ENCODE measurements around the gene CXCL10. TPM values are rescaled to one million over a fixed set of nuclear protein-coding genes. Genes with fewer than 3 reads are reported as not detected.

The CXCL10 gene
- 1 to 10 TPM; 1.3 to 1.5 TPM for total RNA-seq

DNA sequence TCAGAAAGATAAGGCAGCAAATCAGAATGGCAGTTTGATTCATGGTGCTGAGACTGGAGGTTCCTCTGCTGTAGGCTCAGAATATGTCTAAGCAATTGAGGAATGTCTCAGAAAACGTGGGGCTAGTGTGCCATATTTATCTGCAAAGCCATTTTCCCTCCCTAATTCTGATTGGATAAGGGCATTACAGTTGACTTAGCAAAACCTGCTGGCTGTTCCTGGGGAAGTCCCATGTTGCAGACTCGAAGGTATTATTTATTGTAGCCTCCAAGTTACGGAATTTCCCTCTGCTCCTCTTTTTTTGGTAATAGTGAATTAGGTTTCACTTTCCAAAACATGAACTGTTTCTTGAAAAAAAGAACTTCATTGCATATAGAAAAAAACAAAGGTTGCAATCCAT lies at the start of gene CXCL10:
Gene CXCL10, minus strand, starts transcription at position 109 of the 400 bp plus-strand sequence. Its CDS starts 66 bp downstream, at position 43.
- Mint-ChIP-seq H3K9me3 (no peaks in the 10 kb centered on the region), H3K27me3 (peaks cover 2% of the 10 kb centered on the region), H3K36me3 (ENCODE audit: low read depth) (no peaks in the 10 kb centered on the region), H3K4me1 (peaks cover 32% of the 10 kb centered on the region), H3K27ac (no peak within 1 kb of the TSS), H3K4me3 (no peak within 1 kb of the TSS)
- POLR2A ChIA-PET, result interaction anchor here (0.7 kb wide), 1 partner anchor 82 kb away, joined by 3 read pairs; the partner anchor contains the start of gene NAAA
- CTCF ChIA-PET, result interaction anchor here (1.7 kb wide), 1 partner anchor 27 kb away, joined by 6 read pairs; no protein-coding TSS in a partner anchor
- DNase-seq, result no peak

DNA sequence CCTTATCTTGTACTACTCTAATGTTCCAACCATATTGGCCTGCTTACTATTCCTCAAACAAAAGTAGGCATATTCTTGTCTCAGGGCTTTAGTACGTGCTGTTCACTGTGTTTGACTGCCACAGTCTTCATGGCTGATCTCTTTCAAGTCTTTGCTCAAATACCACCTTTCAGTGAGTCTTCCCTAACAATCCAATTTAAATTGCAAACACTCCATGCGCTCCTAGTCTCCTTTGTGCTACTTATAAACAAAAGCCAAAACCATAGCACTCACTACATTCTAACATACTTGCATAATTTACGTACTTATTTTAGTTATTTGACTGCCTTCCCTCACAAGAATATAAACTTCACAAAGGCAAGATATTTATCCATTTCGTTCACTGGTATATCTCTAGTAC lies 49.5 kb upstream of the CXCL10 start:
- Mint-ChIP-seq H3K36me3 (ENCODE audit: low read depth) (no peaks in the 10 kb centered on the region), H3K4me1 (peaks cover 1% of the 10 kb centered on the region), H3K9me3 (no peaks in the 10 kb centered on the region), H3K27ac (no peak overlapping the region), H3K27me3 (no peaks in the 10 kb centered on the region), H3K4me3 (no peak overlapping the region)
- CTCF ChIA-PET, result no interaction called here
- DNase-seq, result no peak
- POLR2A ChIA-PET, result no interaction called here

DNA sequence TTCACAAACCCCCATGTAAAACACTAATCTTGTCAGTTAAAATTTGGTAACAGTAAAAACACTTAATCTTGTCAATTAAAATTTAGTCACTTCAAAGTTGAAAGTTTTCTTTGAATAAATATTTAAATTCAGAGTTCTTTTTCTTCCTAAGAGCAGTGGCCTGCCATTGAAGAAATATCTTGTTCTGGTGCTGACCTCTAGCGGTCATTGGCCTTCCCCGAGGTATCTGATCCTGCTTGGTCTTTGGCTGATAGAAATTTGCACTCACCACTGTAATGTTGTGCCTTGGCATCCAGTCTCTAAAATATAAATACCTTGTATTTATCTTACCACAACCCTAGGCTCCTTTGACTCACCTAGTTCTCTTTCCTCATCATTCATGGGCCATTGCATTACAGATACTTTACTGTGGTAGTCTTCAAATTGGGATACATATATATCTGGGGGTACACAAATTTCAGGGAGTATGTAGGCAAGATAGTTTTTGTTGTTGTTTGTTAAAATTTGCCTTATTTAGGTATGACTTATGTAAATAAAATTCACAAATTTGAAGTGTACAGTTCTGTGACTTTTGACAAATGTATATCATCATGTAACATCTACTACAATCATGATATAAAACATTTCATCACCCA lies 44.5 kb upstream of the CXCL10 start:
- Mint-ChIP-seq H3K4me3 (no peak overlapping the region), H3K36me3 (ENCODE audit: low read depth) (no peaks in the 10 kb centered on the region)

DNA sequence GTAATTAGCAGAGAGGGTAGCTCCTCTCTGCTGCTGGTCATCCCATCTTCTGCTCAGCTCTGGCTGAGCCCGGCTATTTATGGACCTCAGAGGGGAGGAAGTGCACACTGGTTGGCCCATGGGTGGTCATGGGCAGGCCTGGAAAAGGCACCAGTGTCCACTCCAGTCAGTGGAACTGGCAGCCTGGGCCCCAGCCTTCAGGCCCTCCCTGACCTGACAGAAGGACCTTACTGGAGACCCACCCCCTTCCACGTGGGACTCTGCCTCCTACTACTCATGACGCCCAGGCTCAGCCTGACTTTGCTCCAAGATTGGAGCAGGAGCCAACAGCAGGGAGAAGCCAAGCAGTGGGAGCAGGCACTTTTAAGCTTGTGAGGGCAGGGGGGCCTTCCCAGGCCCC lies 43.2 kb upstream of the CXCL10 start:
- DNase-seq, result no peak
- no peaks in the 10 kb centered on the region for H3K9me3 Mint-ChIP-seq
- POLR2A ChIA-PET, result no interaction called here
- H3K36me3 Mint-ChIP-seq (ENCODE audit: low read depth), result no peaks in the 10 kb centered on the region
- no peak overlapping the region for H3K4me3 Mint-ChIP-seq
- no peaks in the 10 kb centered on the region for H3K27me3 Mint-ChIP-seq
- CTCF ChIA-PET, result interaction anchor here (0.9 to 2.2 kb wide), 5 partner anchors 22 to 150 kb away, joined by 3 to 34 read pairs (median 4); no protein-coding TSS in a partner anchor
- H3K4me1 Mint-ChIP-seq, result peaks cover 4% of the 10 kb centered on the region
- no peak overlapping the region for H3K27ac Mint-ChIP-seq

More for the DNA sequence above, 44.5 kb upstream of the CXCL10 start:
- Mint-ChIP-seq H3K27me3 (no peaks in the 10 kb centered on the region), H3K27ac (no peak overlapping the region), H3K4me1 (no peaks in the 10 kb centered on the region), H3K9me3 (no peaks in the 10 kb centered on the region)
- ChIA-PET POLR2A (no interaction called here), CTCF (interaction anchor here (0.6 to 2.2 kb wide), 11 partner anchors 14 to 512 kb away, joined by 3 to 34 read pairs (median 4); partner anchors contain the start of gene ODAPH)
- DNase-seq, result peak; percentile 77

DNA sequence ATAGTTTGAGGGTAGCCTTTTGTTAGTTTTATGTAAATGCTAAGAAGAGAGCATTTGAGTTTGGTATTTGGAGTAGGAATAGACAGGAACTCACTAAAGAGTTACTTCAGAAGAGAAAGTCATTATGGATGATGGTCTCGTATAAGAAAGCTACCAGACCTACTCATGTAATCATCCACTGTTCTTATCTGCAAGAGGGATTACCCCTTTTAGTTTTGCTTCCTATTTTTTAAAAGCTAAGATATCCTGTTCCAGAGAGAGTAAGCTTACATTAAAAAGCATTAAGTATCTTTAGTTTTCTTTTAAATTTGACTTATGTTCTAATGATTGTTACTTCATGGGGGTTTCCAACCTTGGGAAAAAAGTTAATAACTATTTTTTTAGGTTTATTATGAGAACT lies 38.7 kb upstream of the CXCL10 start:
- Mint-ChIP-seq H3K9me3 (no peaks in the 10 kb centered on the region), H3K4me3 (no peak overlapping the region), H3K4me1 (peaks cover 45% of the 10 kb centered on the region), H3K27me3 (no peaks in the 10 kb centered on the region), H3K36me3 (ENCODE audit: low read depth) (no peaks in the 10 kb centered on the region), H3K27ac (no peak overlapping the region)
- ChIA-PET CTCF (interaction anchor here (0.6 to 4.1 kb wide), 5 partner anchors 10 to 413 kb away, joined by 3 to 21 read pairs (median 3); partner anchors contain the start of gene SDAD1), POLR2A (interaction anchor here (0.9 to 1.2 kb wide), 2 partner anchors 67 to 122 kb away, joined by 3 read pairs; partner anchors contain the start of gene NAAA)
- DNase-seq, result no peak

DNA sequence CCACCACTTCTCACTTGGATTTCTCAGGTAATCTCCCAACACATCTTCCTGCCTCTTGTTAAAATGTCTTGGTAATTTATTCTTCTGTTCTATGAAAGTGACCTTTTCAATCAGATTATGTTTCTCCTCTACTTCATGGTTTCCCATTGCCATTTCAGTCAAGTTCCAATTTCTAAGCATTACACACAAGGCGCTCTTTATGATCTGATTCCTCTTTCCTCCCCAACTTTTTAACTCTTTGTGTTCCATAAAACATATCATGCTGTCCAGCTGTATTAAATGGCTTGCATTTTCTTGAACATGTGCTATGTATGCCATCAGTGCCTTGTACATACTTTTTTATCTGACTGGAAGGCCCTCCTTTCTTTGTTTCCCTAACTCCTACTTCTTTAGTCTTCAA lies 38.1 kb upstream of the CXCL10 start:
- no peaks in the 10 kb centered on the region for H3K9me3 Mint-ChIP-seq
- POLR2A ChIA-PET, result interaction anchor here (0.9 to 1.2 kb wide), 2 partner anchors 66 to 121 kb away, joined by 3 read pairs; partner anchors contain the start of gene NAAA
- H3K27me3 Mint-ChIP-seq, result no peaks in the 10 kb centered on the region
- H3K4me1 Mint-ChIP-seq, result peaks cover 46% of the 10 kb centered on the region
- DNase-seq, result no peak
- CTCF ChIA-PET, result interaction anchor here (0.6 to 4.1 kb wide), 3 partner anchors 10 to 66 kb away, joined by 3 to 21 read pairs (median 6); no protein-coding TSS in a partner anchor
- H3K27ac Mint-ChIP-seq, result no peak overlapping the region
- no peaks in the 10 kb centered on the region for H3K36me3 Mint-ChIP-seq (ENCODE audit: low read depth)
- no peak overlapping the region for H3K4me3 Mint-ChIP-seq

DNA sequence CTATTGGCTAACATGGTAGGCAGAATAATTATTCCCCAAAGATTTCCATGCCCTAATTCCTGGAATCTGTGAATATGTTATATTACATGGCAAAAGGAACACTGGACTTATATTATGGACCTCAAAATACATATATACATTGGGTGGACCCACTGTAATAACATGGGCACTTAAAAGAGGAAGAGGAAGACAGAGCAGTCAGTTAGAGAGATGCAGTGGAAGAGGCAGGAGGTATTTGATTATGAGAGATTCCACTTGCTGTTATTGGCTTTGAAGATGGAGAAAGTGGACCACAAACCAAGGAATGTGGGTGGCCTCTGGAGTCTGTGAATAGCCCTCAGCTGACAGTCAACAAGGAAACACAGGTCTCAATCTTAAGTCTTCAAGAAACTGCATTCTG lies 37.2 kb upstream of the CXCL10 start:
- H3K27ac Mint-ChIP-seq, result peak overlapping the region; percentile 55
- H3K27me3 Mint-ChIP-seq, result no peaks in the 10 kb centered on the region
- no peaks in the 10 kb centered on the region for H3K36me3 Mint-ChIP-seq (ENCODE audit: low read depth)
- ChIA-PET CTCF (no interaction called here), POLR2A (interaction anchor here (0.6 kb wide), 1 partner anchor 110 kb away, joined by 4 read pairs; no protein-coding TSS in a partner anchor)
- no peak overlapping the region for H3K4me3 Mint-ChIP-seq
- peaks cover 54% of the 10 kb centered on the region for H3K4me1 Mint-ChIP-seq
- no peaks in the 10 kb centered on the region for H3K9me3 Mint-ChIP-seq
- no peak for DNase-seq

DNA sequence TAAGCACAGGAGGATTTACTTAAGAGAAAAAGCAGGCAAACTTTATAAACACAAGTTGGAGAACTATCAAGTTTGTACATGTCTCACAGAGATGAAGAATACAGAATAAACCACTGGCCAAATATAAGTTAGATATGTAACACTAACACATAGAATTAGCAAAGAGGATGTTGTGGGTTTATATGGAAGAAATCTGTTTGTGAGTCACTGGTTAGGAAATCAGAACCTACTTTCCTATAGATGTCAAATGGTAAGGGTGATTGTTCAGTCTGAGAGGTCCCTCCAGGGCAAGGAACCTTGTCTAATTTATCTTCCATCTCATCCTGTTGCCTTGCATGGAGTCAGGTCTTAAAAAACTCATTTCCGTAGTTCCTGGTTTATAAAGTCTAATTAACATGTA lies 36.5 kb upstream of the CXCL10 start:
- Mint-ChIP-seq H3K27ac (peak overlapping the region; percentile 55), H3K9me3 (no peaks in the 10 kb centered on the region), H3K36me3 (ENCODE audit: low read depth) (no peaks in the 10 kb centered on the region), H3K27me3 (no peaks in the 10 kb centered on the region), H3K4me3 (no peak overlapping the region), H3K4me1 (peaks cover 62% of the 10 kb centered on the region)
- no peak for DNase-seq
- POLR2A ChIA-PET, result interaction anchor here (1.0 kb wide), 1 partner anchor 64 kb away, joined by 4 read pairs; no protein-coding TSS in a partner anchor
- CTCF ChIA-PET, result no interaction called here

DNA sequence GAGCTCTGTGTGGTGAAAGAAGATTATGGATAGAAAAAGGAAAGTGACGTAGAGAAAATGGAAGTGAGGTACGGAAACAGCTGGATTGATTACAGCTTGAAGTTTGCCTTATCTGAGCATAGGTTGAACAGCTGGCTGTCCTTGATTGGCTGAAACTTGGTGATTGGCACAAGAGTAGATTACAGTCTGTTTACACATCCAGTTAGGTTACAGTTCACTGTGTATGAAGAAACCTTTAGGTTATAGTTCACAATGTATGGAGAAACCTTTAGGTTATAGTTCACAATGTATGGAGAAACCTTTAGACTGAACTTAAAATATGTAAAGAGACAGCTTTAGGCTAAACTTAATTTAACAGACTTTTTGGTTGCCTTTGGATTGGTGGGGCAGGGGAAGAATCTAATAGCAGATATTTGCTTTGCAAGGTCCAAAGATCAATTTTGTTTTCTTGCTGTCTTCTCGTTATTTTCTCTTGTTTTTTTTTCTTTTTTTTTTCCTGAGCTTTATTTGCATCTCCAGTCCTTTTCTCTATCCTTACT lies 35.7 kb upstream of the CXCL10 start:
- ChIA-PET CTCF (interaction anchor here (0.7 to 2.0 kb wide), 4 partner anchors 23 to 928 kb away, joined by 3 to 15 read pairs (median 4); partner anchors contain the start of gene CXCL11), POLR2A (interaction anchor here (0.6 to 1.3 kb wide), 10 partner anchors 30 to 1686 kb away, joined by 3 to 8 read pairs (median 3); partner anchors contain the start of genes NAAA and NUP54)
- Mint-ChIP-seq H3K9me3 (no peaks in the 10 kb centered on the region), H3K36me3 (ENCODE audit: low read depth) (no peaks in the 10 kb centered on the region), H3K4me3 (peak overlapping the region; percentile 3), H3K4me1 (peaks cover 63% of the 10 kb centered on the region), H3K27ac (peak overlapping the region; percentile 81), H3K27me3 (no peaks in the 10 kb centered on the region)
- DNase-seq, result no peak

DNA sequence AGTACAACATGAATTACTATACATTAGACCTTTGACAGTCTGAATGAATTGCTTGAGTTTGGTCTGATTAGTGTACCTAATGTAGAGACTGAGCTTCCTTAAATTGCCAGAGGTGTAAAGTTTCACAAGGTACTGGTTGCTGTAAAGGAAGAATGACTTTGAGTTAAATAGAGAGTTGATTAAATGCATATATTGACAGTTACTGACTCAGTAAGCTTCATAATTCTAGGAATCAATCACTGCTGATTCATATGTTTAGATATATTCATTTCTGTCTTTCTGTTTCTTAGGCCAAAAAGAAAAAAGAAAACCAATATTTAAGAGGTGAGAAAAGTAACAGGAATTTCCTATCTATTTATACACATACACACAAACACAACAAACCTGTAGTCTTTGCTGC lies 35.0 kb upstream of the CXCL10 start:
- Mint-ChIP-seq H3K4me1 (peaks cover 66% of the 10 kb centered on the region), H3K27ac (peak overlapping the region; percentile 81), H3K36me3 (ENCODE audit: low read depth) (no peaks in the 10 kb centered on the region), H3K9me3 (no peaks in the 10 kb centered on the region), H3K27me3 (no peaks in the 10 kb centered on the region), H3K4me3 (no peak overlapping the region)
- POLR2A ChIA-PET, result interaction anchor here (0.6 to 1.3 kb wide), 8 partner anchors 15 to 1686 kb away, joined by 3 to 8 read pairs (median 3); partner anchors contain the start of genes NAAA and NUP54
- CTCF ChIA-PET, result interaction anchor here (0.7 to 2.0 kb wide), 4 partner anchors 22 to 929 kb away, joined by 3 to 15 read pairs (median 4); partner anchors contain the start of gene CXCL11
- DNase-seq, result no peak

DNA sequence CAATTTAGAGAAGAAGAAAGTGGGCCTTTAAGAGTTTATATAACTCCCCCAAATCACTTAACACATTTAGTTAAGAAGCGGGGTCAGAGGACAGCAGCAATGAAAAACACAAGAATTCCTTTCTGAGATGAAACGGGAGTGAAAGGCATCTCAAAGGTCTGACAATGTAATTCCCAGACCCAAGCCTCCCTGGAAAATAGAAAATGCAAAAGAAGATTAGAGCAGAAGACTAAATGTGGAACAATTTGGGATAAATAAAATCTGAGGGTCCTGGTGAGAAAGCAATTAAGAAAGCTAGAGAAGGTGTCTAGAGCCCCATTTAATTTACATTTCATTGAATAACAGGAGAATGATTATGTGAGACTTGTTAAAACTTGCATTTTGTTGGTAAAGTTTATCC lies 32.1 kb upstream of the CXCL10 start:
- no peak overlapping the region for H3K27ac Mint-ChIP-seq
- no peaks in the 10 kb centered on the region for H3K27me3 Mint-ChIP-seq
- H3K36me3 Mint-ChIP-seq (ENCODE audit: low read depth), result no peaks in the 10 kb centered on the region
- no peaks in the 10 kb centered on the region for H3K9me3 Mint-ChIP-seq
- H3K4me3 Mint-ChIP-seq, result no peak overlapping the region
- no peak for DNase-seq
- peaks cover 52% of the 10 kb centered on the region for H3K4me1 Mint-ChIP-seq
- ChIA-PET CTCF (interaction anchor here (1.5 kb wide), 1 partner anchor 65 kb away, joined by 3 read pairs; the partner anchor contains the start of gene SDAD1), POLR2A (no interaction called here)

DNA sequence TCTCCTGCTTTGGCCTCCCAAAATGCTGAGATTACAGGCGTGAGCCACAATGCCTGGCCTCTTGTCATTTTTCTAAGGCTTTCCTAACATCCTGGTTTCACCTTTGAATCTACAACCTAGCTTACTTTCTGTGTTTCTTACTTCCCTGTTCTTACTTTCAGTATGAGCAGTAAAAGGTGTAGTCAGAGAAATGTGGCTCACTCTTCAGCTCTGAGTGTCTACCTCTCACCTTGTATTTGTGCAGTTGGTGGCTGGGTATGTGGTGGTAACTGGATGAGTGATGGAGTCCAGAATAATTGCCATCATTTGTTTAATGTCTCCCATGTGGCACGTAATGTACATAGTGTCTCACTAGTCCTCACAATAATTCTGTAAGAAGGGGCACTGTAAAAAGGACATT lies 31.7 kb upstream of the CXCL10 start:
- no peaks in the 10 kb centered on the region for H3K27me3 Mint-ChIP-seq
- H3K9me3 Mint-ChIP-seq, result no peaks in the 10 kb centered on the region
- H3K4me1 Mint-ChIP-seq, result peaks cover 48% of the 10 kb centered on the region
- ChIA-PET POLR2A (interaction anchor here (1.4 kb wide), 1 partner anchor 114 kb away, joined by 4 read pairs; the partner anchor contains the start of gene NAAA), CTCF (interaction anchor here (1.4 to 2.4 kb wide), 3 partner anchors 18 to 64 kb away, joined by 3 to 21 read pairs (median 6); partner anchors contain the start of genes CXCL11 and SDAD1)
- H3K27ac Mint-ChIP-seq, result no peak overlapping the region
- no peak overlapping the region for H3K4me3 Mint-ChIP-seq
- H3K36me3 Mint-ChIP-seq (ENCODE audit: low read depth), result no peaks in the 10 kb centered on the region
- no peak for DNase-seq

DNA sequence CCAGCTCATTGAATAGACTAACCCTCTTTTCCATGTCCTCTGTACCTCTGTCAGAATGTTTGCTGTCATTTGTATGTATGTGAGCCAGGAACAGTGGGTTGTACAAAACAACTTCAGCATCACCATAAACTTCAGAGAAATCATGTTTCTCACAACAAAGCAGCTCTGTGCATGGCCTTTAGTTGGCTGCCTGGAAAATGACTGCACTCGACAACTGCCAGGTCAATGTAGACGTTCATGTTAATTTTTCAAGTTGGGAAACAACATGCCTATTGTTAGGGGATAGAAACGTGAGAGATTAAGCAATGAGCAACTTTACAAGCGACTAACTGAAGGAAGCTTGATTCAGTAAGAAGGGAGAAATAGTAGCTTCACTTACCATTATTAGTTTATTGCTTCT lies 30.4 kb upstream of the CXCL10 start:
- no peaks in the 10 kb centered on the region for H3K9me3 Mint-ChIP-seq
- CTCF ChIA-PET, result interaction anchor here (0.9 to 2.4 kb wide), 7 partner anchors 13 to 138 kb away, joined by 3 to 21 read pairs (median 3); partner anchors contain the start of gene CXCL11
- POLR2A ChIA-PET, result interaction anchor here (1.4 to 1.5 kb wide), 2 partner anchors 14 to 112 kb away, joined by 4 read pairs; partner anchors contain the start of gene NAAA

More for the DNA sequence above, 30.4 kb upstream of the CXCL10 start:
- peaks cover 37% of the 10 kb centered on the region for H3K4me1 Mint-ChIP-seq
- DNase-seq, result no peak
- H3K4me3 Mint-ChIP-seq, result no peak overlapping the region
- H3K36me3 Mint-ChIP-seq (ENCODE audit: low read depth), result no peaks in the 10 kb centered on the region
- H3K27me3 Mint-ChIP-seq, result no peaks in the 10 kb centered on the region
- H3K27ac Mint-ChIP-seq, result no peak overlapping the region
